Activated CD4-positive, CD25-positive, alpha-beta regulatory T cell treated with anti-CD3 and anti-CD28 coated beads, Interleukin-2, amount 50 U/mL, for 16 hours (primary cell): ENCODE results near the gene BCL2.

Experiments
- DNase-seq: peaks from one replicate; pipeline ENCODE4 v3.0.0-alpha.2; 2020; ENCODE audit warnings: low read depth, low spot score

Gene BCL2

DNA sequence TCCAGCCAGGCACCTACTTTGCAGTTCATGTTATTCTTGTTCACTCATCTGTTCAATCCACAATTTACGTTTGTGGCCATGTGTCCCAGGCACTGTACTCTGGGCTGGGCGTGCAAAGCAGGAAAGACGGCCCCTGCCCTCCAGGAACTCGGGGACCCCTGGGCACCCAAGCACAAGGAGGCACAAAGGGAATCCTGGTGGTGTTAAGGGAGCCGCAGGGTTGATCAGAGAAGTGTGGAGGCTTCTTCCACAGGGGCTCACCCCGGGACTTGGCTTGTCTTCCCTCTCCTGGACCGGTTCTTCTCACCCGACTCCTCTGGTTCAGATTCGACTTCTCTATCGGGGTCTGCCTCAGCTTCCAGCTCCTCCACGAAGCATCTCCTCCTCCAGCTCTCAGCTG, 230.5 kb downstream of the BCL2 start:
- no peak for DNase-seq

GRCh38 chr18:63088262-63088661, 231.3 kb downstream of the BCL2 start:
- DNase-seq, result no peak

GRCh38 chr18:63087421-63088230, 231.9 kb downstream of the BCL2 start:
- DNase-seq, result no peak

DNA sequence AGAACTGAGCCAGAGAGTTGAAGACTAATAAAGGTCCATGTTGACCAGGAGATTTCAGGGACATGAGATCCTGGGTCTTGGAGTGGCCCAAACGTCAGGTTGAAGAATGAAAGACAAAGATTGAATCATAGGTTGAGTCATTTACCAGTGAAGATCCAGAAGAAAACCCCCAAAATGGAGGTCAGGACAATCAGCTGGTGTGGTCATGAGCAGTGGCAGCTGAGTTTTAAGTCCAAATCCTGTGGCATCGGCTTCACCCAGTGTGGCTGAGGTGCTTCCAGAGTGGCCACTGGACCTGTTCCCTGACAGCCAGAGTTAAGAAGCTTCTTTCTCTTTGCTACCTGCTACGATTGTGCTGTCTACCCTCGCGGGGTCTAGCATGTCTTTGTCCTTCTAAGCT, 234.0 kb downstream of the BCL2 start:
- DNase-seq, result no peak

DNA sequence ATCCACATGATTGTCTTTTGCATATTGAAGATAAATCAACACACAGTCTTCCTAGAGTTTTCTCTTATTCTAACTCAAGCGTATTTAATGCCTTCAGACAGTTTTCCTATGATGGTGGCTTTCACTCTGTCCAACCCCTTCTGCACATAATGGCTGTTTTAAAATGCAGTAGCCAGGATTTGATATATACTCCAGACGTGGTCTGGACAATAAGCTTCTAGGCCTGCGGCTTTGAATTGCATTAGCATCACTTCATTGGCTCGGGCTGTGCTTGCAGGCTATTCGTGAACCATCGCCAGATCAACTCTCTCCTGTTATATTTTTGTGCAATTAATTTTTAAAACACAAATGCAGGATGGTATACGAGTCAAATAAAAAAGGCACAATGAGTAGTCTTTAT, 235.3 kb downstream of the BCL2 start:
- DNase-seq, result no peak

DNA sequence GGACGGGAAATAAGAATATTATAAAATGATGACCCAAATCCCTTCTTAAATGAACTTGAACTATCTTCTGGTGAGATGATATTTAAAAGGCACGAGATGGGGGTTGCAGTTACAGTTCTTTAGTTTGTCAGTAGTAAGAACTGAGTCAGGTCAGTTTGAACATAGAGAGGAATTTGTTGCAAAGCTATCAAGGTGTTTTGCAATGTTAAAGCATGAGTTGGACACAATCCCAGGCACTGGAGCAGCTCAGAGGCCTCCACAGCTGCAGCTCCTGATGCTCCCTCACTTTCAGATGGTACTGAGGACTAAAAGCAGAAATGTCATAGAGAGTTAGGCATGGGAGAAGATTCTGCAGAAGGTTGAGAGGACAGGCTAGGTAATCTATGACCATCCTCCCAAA, 236.0 kb downstream of the BCL2 start:
- no peak for DNase-seq

- no peak for DNase-seq
Observed at GRCh38 chr18:63083020-63083531, 236.5 kb downstream of the BCL2 start.

DNA sequence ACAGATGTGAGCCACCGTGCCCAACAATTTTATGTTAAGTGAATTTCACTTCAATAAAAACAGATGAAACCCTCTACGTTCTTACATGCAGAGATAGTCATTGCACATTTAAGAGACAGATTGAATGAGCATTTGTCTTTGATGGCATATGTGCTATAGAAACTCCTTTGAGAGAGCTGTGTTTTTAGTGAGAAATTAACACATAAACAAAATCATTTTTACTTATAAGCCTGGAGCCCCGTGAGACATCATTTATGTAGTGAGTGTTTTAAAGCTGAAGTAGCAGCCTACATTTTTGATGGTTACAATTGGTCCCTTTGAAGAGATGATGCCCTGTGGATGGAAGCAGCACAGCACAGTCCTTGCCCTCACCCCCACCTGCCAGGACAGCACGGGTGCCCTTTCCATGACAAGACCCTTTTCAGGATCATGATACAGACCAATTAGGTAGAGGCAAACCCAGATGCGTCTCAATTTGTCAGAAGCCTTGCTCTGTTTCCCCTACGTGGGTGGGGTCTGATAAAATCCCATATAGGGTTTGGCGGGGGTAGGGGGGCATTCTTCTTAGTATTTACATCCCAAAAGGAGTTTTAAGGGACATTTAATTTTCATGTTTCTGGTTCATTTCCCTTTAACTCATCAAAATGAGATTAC, 237.1 kb downstream of the BCL2 start:
- no peak for DNase-seq

DNA sequence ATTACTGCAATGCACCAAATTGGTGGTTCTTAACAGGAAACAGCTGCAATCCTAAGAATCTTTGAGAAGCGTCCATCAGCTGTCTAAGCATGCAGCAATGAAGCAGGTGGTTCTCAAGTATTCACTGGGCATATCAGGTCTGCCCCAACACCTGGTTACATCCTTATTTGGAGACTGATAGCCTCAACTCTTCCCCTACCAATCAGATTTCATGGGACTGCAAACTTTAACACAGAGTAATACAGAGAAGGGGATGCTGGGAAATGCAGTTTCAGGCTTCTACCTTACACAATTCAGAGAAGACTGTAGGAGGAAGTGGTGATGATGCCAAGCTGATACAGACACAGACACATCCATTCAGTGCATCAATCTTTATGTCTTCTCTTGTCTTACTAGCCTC, 240.5 kb downstream of the BCL2 start:
- no peak for DNase-seq

- DNase-seq, result no peak
Observed at GRCh38 chr18:63078471-63078870, 241.1 kb downstream of the BCL2 start.

- DNase-seq, result no peak
Observed at GRCh38 chr18:63074981-63075404, 244.6 kb downstream of the BCL2 start.

- DNase-seq, result no peak
Observed at GRCh38 chr18:63073481-63073880, 246.1 kb downstream of the BCL2 start.
